Esophagus squamous epithelium (tissue), 4 donors: Measurements from ENCODE around the gene ACHE.

Source experiments
- CTCF ChIP-seq, 6 experiments: fragments of 450-650 bp in 4 of 6; fragments of 200-600 bp in 2 of 6; sonication (generic) in 2 of 6; IDR thresholded peaks; one replicate each; pipeline ENCODE4 v1.5.1; 2016 to 2019; ENCODE audit warnings: antibody characterized with exemption in 6 of 6, mild to moderate bottlenecking in 4 of 6, moderate library complexity in 4 of 6
- POLR2A ChIP-seq, 4 donors: fragments of 450-650 bp; IDR thresholded peaks; one replicate each; pipeline ENCODE4 v1.6.1; 2017; ENCODE audit warnings: antibody characterized with exemption in 4 of 4, mild to moderate bottlenecking in 4 of 4, moderate library complexity in 3 of 4

- TF ChIP-seq POLR2A (IDR thresholded peaks at IDR 0.05) (no peak), CTCF (IDR thresholded peaks at IDR 0.05) (peak; percentile 52 to 80 (median 77))
Measured at GRCh38 chr7:100896732-100897608, 1.3 kb upstream of the ACHE start.
